T-helper 1 cell treated with Interleukin-12 subunit alpha and Interleukin-12 subunit beta and Interleukin-4 antibody, amounts not matched to agents 30 μg/mL and 1 μg/mL, for 36 hours (primary cell): ENCODE results near the gene MUC5B.

Experiments used
- H3K27ac Mint-ChIP-seq: one replicate; pipeline ENCODE4 v1.8.0; 2021; ENCODE audit warnings: mild to moderate bottlenecking, mixed read lengths
- H3K27me3 Mint-ChIP-seq: one replicate; pipeline ENCODE4 v1.8.0; 2021; ENCODE audit warnings: low read depth, mixed read lengths
- H3K36me3 Mint-ChIP-seq: one replicate; pipeline ENCODE4 v1.8.0; 2021; ENCODE audit warnings: low read depth, mixed read lengths
- H3K4me1 Mint-ChIP-seq: one replicate; pipeline ENCODE4 v1.8.0; 2021; ENCODE audit warnings: low read depth, mixed read lengths
- H3K4me3 Mint-ChIP-seq: one replicate; pipeline ENCODE4 v1.8.0; 2021; ENCODE audit warnings: mild to moderate bottlenecking, moderate library complexity, mixed read lengths
- H3K9me3 Mint-ChIP-seq: one replicate; pipeline ENCODE4 v1.8.0; 2021; ENCODE audit warnings: mixed read lengths

Gene MUC5B

DNA sequence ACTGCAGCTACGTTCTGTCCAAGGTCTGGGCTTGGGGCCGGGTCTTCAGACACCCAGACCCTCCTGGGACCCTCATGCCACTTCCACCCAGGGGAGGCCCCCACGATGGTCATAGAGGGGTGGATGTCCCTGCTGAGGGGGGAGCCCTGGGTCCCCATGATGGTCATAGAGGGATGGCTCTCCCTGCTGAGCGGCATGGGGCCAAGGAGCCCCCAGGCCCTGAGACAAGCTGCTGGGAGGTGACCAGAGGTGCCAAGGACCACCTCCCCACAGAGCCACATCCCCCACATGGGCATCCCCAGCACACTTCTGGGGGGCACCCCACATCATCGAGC is 7.2 kb downstream of the MUC5B start:
- Mint-ChIP-seq H3K27ac (no peak overlapping the region), H3K27me3 (no peaks in the 10 kb centered on the region), H3K36me3 (no peaks in the 10 kb centered on the region), H3K4me1 (no peaks in the 10 kb centered on the region), H3K9me3 (no peaks in the 10 kb centered on the region), H3K4me3 (no peak overlapping the region)

- H3K4me3 Mint-ChIP-seq = no peak overlapping the region
- H3K9me3 Mint-ChIP-seq = no peaks in the 10 kb centered on the region
- no peaks in the 10 kb centered on the region for H3K4me1 Mint-ChIP-seq
- H3K27ac Mint-ChIP-seq = no peak overlapping the region
- no peaks in the 10 kb centered on the region for H3K36me3 Mint-ChIP-seq
- H3K27me3 Mint-ChIP-seq = no peaks in the 10 kb centered on the region
These were observed 7.9 kb downstream of the MUC5B start for GRCh38 chr11:1230456-1231395.

GRCh38 chr11:1231396-1232020 is 8.6 kb downstream of the MUC5B start:
- Mint-ChIP-seq H3K9me3 (no peaks in the 10 kb centered on the region), H3K36me3 (no peaks in the 10 kb centered on the region), H3K4me1 (no peaks in the 10 kb centered on the region), H3K4me3 (no peak overlapping the region), H3K27ac (no peak overlapping the region), H3K27me3 (no peaks in the 10 kb centered on the region)

GRCh38 chr11:1232021-1232882 is 9.4 kb downstream of the MUC5B start:
- H3K27ac Mint-ChIP-seq = no peak overlapping the region
- no peak overlapping the region for H3K4me3 Mint-ChIP-seq
- H3K27me3 Mint-ChIP-seq = no peaks in the 10 kb centered on the region
- no peaks in the 10 kb centered on the region for H3K9me3 Mint-ChIP-seq
- H3K36me3 Mint-ChIP-seq = no peaks in the 10 kb centered on the region
- no peaks in the 10 kb centered on the region for H3K4me1 Mint-ChIP-seq

DNA sequence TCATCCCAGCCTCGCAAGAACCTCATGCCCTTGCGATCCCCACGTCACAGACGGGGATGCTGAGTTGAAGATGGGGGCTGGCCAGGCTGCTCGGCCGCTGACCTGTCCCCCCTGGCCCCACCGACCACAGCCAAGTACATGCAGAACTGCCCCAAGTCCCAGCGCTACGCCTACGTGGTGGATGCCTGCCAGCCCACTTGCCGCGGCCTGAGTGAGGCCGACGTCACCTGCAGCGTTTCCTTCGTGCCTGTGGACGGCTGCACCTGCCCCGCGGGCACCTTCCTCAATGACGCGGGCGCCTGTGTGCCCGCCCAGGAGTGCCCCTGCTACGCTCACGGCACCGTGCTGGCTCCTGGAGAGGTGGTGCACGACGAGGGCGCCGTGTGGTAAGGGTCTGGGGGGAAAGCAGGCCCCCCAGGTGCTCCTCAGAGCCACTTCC is 10.0 kb downstream of the MUC5B start:
- no peak overlapping the region for H3K27ac Mint-ChIP-seq
- no peak overlapping the region for H3K4me3 Mint-ChIP-seq
- H3K9me3 Mint-ChIP-seq = no peaks in the 10 kb centered on the region
- no peaks in the 10 kb centered on the region for H3K36me3 Mint-ChIP-seq
- no peaks in the 10 kb centered on the region for H3K4me1 Mint-ChIP-seq
- no peaks in the 10 kb centered on the region for H3K27me3 Mint-ChIP-seq

- Mint-ChIP-seq H3K4me3 (no peak overlapping the region), H3K27ac (no peak overlapping the region), H3K9me3 (no peaks in the 10 kb centered on the region), H3K27me3 (no peaks in the 10 kb centered on the region), H3K36me3 (no peaks in the 10 kb centered on the region), H3K4me1 (no peaks in the 10 kb centered on the region)
These were observed 10.6 kb downstream of the MUC5B start for GRCh38 chr11:1233351-1234053.

- Mint-ChIP-seq H3K27me3 (no peaks in the 10 kb centered on the region), H3K4me1 (no peaks in the 10 kb centered on the region), H3K27ac (no peak overlapping the region), H3K36me3 (no peaks in the 10 kb centered on the region), H3K9me3 (no peaks in the 10 kb centered on the region), H3K4me3 (no peak overlapping the region)
These were observed 11.3 kb downstream of the MUC5B start for GRCh38 chr11:1234054-1234720.

- H3K4me1 Mint-ChIP-seq = no peaks in the 10 kb centered on the region
- no peaks in the 10 kb centered on the region for H3K36me3 Mint-ChIP-seq
- no peaks in the 10 kb centered on the region for H3K9me3 Mint-ChIP-seq
- H3K27me3 Mint-ChIP-seq = no peaks in the 10 kb centered on the region
- H3K27ac Mint-ChIP-seq = no peak overlapping the region
- H3K4me3 Mint-ChIP-seq = no peak overlapping the region
These were observed 12.0 kb downstream of the MUC5B start for GRCh38 chr11:1234771-1235305.

- H3K27ac Mint-ChIP-seq = no peak overlapping the region
- H3K4me1 Mint-ChIP-seq = no peaks in the 10 kb centered on the region
- no peak overlapping the region for H3K4me3 Mint-ChIP-seq
These were observed 12.5 kb downstream of the MUC5B start for GRCh38 chr11:1235306-1235900.

GRCh38 chr11:1235901-1236315 is 13.0 kb downstream of the MUC5B start:
- Mint-ChIP-seq H3K27ac (no peak overlapping the region), H3K36me3 (no peaks in the 10 kb centered on the region), H3K9me3 (no peaks in the 10 kb centered on the region), H3K27me3 (no peaks in the 10 kb centered on the region), H3K4me1 (no peaks in the 10 kb centered on the region), H3K4me3 (no peak overlapping the region)

More at GRCh38 chr11:1235306-1235900, 12.5 kb downstream of the MUC5B start:
- H3K36me3 Mint-ChIP-seq = no peaks in the 10 kb centered on the region
- no peaks in the 10 kb centered on the region for H3K9me3 Mint-ChIP-seq
- H3K27me3 Mint-ChIP-seq = no peaks in the 10 kb centered on the region

- H3K27me3 Mint-ChIP-seq = no peaks in the 10 kb centered on the region
- H3K27ac Mint-ChIP-seq = no peak overlapping the region
- H3K4me3 Mint-ChIP-seq = no peak overlapping the region
- H3K4me1 Mint-ChIP-seq = no peaks in the 10 kb centered on the region
- no peaks in the 10 kb centered on the region for H3K36me3 Mint-ChIP-seq
- H3K9me3 Mint-ChIP-seq = no peaks in the 10 kb centered on the region
These were observed 13.7 kb downstream of the MUC5B start for GRCh38 chr11:1236316-1237127.

- no peaks in the 10 kb centered on the region for H3K4me1 Mint-ChIP-seq
- H3K27me3 Mint-ChIP-seq = no peaks in the 10 kb centered on the region
- no peaks in the 10 kb centered on the region for H3K36me3 Mint-ChIP-seq
- H3K4me3 Mint-ChIP-seq = no peak overlapping the region
- no peak overlapping the region for H3K27ac Mint-ChIP-seq
- H3K9me3 Mint-ChIP-seq = no peaks in the 10 kb centered on the region
These were observed 14.3 kb downstream of the MUC5B start for GRCh38 chr11:1237128-1237580.
